SK-N-SH treated with all-trans-retinoic acid at 6 μM for 48 hours (cell line): ENCODE data around the gene ZNF281.
A peak's percentile ranks its signal among the peaks of the same experiment; 100 is the strongest.
"Not testable (repeated sequence)": the region's sequence is repeated elsewhere in the genome, so short reads cannot be mapped to it uniquely, and the experiment has no call there.

Source experiments
- ATAC-seq: fragments of 200-7000 bp; cut with Tn5 transposase; 3 replicates; pipeline ENCODE4 v1.9.1; 2020; ENCODE audit warnings: mild to moderate bottlenecking, moderate library complexity
- ARNTL ChIP-seq: fragments of 450-650 bp; formaldehyde crosslinking; IDR thresholded peaks from 2 replicates; pipeline ENCODE4 v1.5.0; 2020; ENCODE audit warnings: low read depth, mild to moderate bottlenecking, moderate library complexity, borderline replicate concordance
- BACH2 ChIP-seq: fragments of 250-450 bp; sonication (Bioruptor Pico); IDR thresholded peaks from 2 replicates; pipeline ENCODE4 v1.9.0; 2021; ENCODE audit warnings: mild to moderate bottlenecking, borderline replicate concordance
- CSDC2 ChIP-seq: fragments of 250-450 bp; sonication (Bioruptor Pico); IDR thresholded peaks from 2 replicates; pipeline ENCODE4 v1.5.0; 2020; ENCODE audit warnings: mild to moderate bottlenecking, moderate library complexity
- ESRRG ChIP-seq: fragments of 250-450 bp; sonication (Bioruptor Pico); IDR thresholded peaks from 2 replicates; pipeline ENCODE4 v1.6.1; 2021; ENCODE audit warnings: mild to moderate bottlenecking
- GLIS3 ChIP-seq: fragments of 250-450 bp; sonication (Bioruptor Pico); IDR thresholded peaks from 2 replicates; pipeline ENCODE4 v1.5.0; 2020; ENCODE audit warnings: mild to moderate bottlenecking, moderate library complexity
- TCF4 ChIP-seq: fragments of 250-450 bp; sonication (Bioruptor Pico); IDR thresholded peaks from 2 replicates; pipeline ENCODE4 v1.8.0; 2021; ENCODE audit warnings: mild to moderate bottlenecking, moderate library complexity, borderline replicate concordance
- TOX ChIP-seq: fragments of 250-450 bp; sonication (Bioruptor Pico); IDR thresholded peaks from 2 replicates; pipeline ENCODE4 v1.8.0; 2021; ENCODE audit warnings: mild to moderate bottlenecking, moderate library complexity, borderline replicate concordance
- ZC3H10 ChIP-seq: fragments of 250-450 bp; sonication (Bioruptor Pico); IDR thresholded peaks from 2 replicates; pipeline ENCODE4 v1.5.1; 2021; ENCODE audit warnings: mild to moderate bottlenecking, moderate library complexity
- ZFP3 ChIP-seq: fragments of 250-450 bp; sonication (Bioruptor Pico); IDR thresholded peaks from 2 replicates; pipeline ENCODE4 v1.5.0; 2020; ENCODE audit warnings: mild to moderate bottlenecking, moderate library complexity
- ZFP30 ChIP-seq: fragments of 450-650 bp; formaldehyde crosslinking; IDR thresholded peaks from 2 replicates; pipeline ENCODE4 v1.5.0; 2022; ENCODE audit warnings: mild to moderate bottlenecking, moderate library complexity
- ZNF565 ChIP-seq: fragments of 450-650 bp; formaldehyde crosslinking; conservative IDR thresholded peaks from 2 replicates; pipeline ENCODE4 v1.5.0; 2020; ENCODE audit warnings: low read depth, mild to moderate bottlenecking, moderate library complexity
- ZNF70 ChIP-seq: fragments of 450-650 bp; formaldehyde crosslinking; IDR thresholded peaks from 2 replicates; pipeline ENCODE4 v1.5.0; 2020; ENCODE audit warnings: mild to moderate bottlenecking, moderate library complexity
- TF ChIP-seq, protein P1 (sequence below): fragments of 250-450 bp; sonication (Bioruptor Pico); IDR thresholded peaks from 2 replicates; pipeline ENCODE4 v1.8.0; 2021; ENCODE audit warnings: low read depth, mild to moderate bottlenecking, moderate library complexity, borderline replicate concordance
- TF ChIP-seq, protein P2 (sequence below): fragments of 250-450 bp; sonication (Bioruptor Pico); IDR thresholded peaks from 2 replicates; pipeline ENCODE4 v1.5.1; 2020; ENCODE audit warnings: low read depth, mild to moderate bottlenecking, moderate library complexity
- TF ChIP-seq, protein P3 (sequence below): fragments of 250-450 bp; sonication (Bioruptor Pico); IDR thresholded peaks from 2 replicates; pipeline ENCODE4 v1.5.0; 2020; ENCODE audit warnings: mild to moderate bottlenecking, moderate library complexity
- TF ChIP-seq, protein P4 (sequence below): fragments of 250-450 bp; sonication (Bioruptor Pico); IDR thresholded peaks from 2 replicates; pipeline ENCODE4 v1.5.1; 2021; ENCODE audit warnings: mild to moderate bottlenecking, moderate library complexity
- TF ChIP-seq, protein P5 (sequence below): fragments of 250-450 bp; sonication (Bioruptor Pico); IDR thresholded peaks from 2 replicates; pipeline ENCODE4 v1.8.0; 2020; ENCODE audit warnings: mild to moderate bottlenecking, moderate library complexity, borderline replicate concordance

Gene ZNF281

DNA sequence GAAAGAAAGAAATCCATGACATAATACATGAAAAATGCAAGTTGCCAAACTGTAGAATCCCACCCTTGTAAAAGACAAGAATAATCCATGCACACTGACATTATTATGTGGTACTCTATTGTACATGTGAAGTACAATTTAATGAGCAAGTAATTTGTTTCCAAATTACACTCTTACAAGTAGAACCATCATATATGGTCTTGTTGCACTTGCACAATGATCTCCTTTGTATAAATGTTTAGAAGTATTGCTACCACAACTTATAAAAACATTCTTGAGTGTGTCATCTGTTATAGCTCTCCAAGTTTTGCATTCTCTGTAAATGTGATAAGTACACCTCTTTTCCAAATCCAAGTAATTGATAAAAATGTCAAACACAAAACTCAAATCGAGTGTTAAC is 29.1 kb upstream of the ZNF281 start (continued):
- TF ChIP-seq, protein P1, sequence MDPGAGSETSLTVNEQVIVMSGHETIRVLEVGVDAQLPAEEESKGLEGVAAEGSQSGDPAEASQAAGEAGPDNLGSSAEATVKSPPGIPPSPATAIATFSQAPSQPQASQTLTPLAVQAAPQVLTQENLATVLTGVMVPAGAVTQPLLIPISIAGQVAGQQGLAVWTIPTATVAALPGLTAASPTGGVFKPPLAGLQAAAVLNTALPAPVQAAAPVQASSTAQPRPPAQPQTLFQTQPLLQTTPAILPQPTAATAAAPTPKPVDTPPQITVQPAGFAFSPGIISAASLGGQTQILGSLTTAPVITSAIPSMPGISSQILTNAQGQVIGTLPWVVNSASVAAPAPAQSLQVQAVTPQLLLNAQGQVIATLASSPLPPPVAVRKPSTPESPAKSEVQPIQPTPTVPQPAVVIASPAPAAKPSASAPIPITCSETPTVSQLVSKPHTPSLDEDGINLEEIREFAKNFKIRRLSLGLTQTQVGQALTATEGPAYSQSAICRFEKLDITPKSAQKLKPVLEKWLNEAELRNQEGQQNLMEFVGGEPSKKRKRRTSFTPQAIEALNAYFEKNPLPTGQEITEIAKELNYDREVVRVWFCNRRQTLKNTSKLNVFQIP: no peak
- TF ChIP-seq, protein P2, sequence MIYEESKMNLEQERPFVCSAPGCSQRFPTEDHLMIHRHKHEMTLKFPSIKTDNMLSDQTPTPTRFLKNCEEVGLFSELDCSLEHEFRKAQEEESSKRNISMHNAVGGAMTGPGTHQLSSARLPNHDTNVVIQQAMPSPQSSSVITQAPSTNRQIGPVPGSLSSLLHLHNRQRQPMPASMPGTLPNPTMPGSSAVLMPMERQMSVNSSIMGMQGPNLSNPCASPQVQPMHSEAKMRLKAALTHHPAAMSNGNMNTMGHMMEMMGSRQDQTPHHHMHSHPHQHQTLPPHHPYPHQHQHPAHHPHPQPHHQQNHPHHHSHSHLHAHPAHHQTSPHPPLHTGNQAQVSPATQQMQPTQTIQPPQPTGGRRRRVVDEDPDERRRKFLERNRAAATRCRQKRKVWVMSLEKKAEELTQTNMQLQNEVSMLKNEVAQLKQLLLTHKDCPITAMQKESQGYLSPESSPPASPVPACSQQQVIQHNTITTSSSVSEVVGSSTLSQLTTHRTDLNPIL (CRISPR knock-in tag): no peak
- TF ChIP-seq ZFP30 (CRISPR knock-in tag): no peak
- TF ChIP-seq, protein P3, sequence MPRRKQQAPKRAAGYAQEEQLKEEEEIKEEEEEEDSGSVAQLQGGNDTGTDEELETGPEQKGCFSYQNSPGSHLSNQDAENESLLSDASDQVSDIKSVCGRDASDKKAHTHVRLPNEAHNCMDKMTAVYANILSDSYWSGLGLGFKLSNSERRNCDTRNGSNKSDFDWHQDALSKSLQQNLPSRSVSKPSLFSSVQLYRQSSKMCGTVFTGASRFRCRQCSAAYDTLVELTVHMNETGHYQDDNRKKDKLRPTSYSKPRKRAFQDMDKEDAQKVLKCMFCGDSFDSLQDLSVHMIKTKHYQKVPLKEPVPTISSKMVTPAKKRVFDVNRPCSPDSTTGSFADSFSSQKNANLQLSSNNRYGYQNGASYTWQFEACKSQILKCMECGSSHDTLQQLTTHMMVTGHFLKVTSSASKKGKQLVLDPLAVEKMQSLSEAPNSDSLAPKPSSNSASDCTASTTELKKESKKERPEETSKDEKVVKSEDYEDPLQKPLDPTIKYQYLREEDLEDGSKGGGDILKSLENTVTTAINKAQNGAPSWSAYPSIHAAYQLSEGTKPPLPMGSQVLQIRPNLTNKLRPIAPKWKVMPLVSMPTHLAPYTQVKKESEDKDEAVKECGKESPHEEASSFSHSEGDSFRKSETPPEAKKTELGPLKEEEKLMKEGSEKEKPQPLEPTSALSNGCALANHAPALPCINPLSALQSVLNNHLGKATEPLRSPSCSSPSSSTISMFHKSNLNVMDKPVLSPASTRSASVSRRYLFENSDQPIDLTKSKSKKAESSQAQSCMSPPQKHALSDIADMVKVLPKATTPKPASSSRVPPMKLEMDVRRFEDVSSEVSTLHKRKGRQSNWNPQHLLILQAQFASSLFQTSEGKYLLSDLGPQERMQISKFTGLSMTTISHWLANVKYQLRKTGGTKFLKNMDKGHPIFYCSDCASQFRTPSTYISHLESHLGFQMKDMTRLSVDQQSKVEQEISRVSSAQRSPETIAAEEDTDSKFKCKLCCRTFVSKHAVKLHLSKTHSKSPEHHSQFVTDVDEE (CRISPR knock-in tag): no peak
- no peak for TF ChIP-seq ARNTL (CRISPR knock-in tag)
- TF ChIP-seq, all 23 proteins: peak for 0

DNA sequence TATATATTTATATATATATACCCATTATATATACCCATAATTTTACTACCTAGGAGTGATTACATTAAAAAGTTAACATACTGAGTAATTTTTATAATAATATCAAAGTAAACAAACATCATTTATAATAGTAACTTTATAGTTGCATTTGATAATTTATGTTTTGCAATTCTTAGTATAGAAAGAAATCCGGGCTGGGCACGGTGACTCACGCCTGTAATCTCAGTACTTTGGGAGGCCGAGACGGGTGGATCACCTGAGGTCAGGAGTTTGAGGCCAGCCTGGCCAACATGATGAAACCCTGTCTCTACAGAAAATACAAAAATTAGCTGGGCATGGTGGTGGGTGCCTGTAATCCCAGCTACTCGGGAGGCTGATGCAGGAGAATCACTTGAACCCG is 28.6 kb upstream of the ZNF281 start:
- not testable (repeated sequence) for ATAC-seq

DNA sequence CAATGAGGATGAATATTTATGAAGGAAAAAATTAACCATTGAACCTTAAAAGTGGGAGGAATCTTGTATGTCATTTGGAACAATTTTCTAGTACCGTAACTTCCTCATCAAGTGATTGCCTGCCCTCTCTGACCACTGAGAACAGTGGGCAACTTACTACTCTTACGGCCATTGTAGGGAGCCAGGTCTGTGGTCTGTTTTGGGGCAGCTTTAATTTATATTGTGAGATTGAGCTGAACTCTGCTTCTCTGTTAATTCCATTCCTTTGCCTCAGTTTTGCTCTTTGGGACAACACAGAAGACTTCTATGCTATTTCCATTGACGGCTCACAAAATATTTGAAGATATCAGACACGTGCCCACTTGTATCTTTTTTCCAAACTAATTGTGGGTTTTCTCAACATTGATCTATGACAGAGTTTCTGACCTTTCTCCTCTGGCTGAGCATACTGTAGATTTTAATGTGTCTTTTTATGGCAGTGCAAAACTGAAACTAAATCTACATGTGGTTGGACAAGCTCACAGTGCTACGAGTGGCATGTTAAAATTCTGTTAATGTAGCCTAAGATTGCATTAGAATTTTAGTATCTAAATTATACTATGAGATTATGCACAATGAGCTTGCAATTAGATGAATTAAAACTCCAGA is 27.8 kb upstream of the ZNF281 start:
- ATAC-seq: peak; percentile 67

DNA sequence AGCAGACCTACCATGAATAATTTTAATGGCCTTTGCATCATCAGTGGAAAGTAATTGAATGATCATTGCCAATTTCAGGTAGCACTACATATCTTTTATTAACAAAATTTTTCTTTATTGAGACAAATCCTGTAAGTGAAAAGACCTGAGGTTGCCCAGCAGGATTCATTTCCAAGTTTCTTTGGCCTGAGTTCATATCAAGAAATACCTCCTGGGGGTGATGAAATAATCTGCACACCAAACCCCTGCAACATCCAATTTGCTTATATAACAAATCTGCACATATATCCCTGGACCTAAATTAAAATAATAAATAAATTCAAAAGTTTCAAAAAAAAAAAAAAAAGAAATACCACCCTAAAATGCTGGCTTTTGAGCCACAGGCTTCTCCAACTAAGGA is 27.3 kb upstream of the ZNF281 start:
- TF ChIP-seq, protein P4, sequence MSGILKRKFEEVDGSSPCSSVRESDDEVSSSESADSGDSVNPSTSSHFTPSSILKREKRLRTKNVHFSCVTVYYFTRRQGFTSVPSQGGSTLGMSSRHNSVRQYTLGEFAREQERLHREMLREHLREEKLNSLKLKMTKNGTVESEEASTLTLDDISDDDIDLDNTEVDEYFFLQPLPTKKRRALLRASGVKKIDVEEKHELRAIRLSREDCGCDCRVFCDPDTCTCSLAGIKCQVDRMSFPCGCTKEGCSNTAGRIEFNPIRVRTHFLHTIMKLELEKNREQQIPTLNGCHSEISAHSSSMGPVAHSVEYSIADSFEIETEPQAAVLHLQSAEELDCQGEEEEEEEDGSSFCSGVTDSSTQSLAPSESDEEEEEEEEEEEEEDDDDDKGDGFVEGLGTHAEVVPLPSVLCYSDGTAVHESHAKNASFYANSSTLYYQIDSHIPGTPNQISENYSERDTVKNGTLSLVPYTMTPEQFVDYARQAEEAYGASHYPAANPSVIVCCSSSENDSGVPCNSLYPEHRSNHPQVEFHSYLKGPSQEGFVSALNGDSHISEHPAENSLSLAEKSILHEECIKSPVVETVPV (CRISPR knock-in tag): no peak
- TF ChIP-seq CSDC2 (CRISPR knock-in tag) (no peak), ZNF70 (CRISPR knock-in tag) (no peak), GLIS3 (no peak), ESRRG (CRISPR knock-in tag) (no peak), TCF4 (CRISPR knock-in tag) (no peak), ARNTL (CRISPR knock-in tag) (no peak), ZC3H10 (no peak)
- TF ChIP-seq, protein P1: no peak
- ATAC-seq: no peak

More for the DNA sequence above, 27.8 kb upstream of the ZNF281 start:
- TF ChIP-seq ZFP3 (no peak), TOX (peak; percentile 43; the same call in 1 of the 2 replicates)

DNA sequence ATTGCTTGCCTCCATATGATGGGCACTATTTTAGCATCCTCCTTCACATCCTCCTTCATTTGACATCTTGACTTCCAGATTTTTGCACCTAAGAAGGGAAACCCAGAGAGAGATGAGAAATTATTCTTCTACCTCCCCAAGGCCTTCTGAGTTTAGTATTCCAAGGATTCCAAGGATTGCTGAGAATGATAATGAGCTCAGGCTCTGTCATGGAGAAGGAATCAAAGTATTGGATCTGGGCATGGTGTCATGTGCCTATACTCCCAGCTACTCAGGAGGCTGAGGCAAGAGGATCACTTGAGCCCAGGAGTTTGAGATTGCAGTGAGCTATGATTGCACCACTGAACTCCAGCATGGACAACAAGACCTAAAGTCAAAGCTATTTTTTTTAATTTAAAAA is 26.6 kb upstream of the ZNF281 start:
- no peak for ATAC-seq
- no peak for TF ChIP-seq BACH2 (CRISPR knock-in tag)
- no peak for TF ChIP-seq TCF4 (CRISPR knock-in tag)
- TF ChIP-seq, protein P4 (CRISPR knock-in tag): no peak
- no peak for TF ChIP-seq ZFP3
- TF ChIP-seq ZNF70 (CRISPR knock-in tag): no peak
- TF ChIP-seq, protein P5, sequence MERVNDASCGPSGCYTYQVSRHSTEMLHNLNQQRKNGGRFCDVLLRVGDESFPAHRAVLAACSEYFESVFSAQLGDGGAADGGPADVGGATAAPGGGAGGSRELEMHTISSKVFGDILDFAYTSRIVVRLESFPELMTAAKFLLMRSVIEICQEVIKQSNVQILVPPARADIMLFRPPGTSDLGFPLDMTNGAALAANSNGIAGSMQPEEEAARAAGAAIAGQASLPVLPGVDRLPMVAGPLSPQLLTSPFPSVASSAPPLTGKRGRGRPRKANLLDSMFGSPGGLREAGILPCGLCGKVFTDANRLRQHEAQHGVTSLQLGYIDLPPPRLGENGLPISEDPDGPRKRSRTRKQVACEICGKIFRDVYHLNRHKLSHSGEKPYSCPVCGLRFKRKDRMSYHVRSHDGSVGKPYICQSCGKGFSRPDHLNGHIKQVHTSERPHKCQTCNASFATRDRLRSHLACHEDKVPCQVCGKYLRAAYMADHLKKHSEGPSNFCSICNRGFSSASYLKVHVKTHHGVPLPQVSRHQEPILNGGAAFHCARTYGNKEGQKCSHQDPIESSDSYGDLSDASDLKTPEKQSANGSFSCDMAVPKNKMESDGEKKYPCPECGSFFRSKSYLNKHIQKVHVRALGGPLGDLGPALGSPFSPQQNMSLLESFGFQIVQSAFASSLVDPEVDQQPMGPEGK (CRISPR knock-in tag): no peak
- no peak for TF ChIP-seq ZNF565 (CRISPR knock-in tag)
- TF ChIP-seq GLIS3: no peak
- no peak for TF ChIP-seq TOX
- no peak for TF ChIP-seq ESRRG (CRISPR knock-in tag)
- TF ChIP-seq, protein P3 (CRISPR knock-in tag): no peak
- no peak for TF ChIP-seq ZFP30 (CRISPR knock-in tag)
- TF ChIP-seq CSDC2 (CRISPR knock-in tag): no peak
